Measurements from ENCODE around the gene DAPL1. TPM values are rescaled to one million over a fixed set of nuclear protein-coding genes. Genes with fewer than 3 reads are reported as not detected.

Gene DAPL1
- total RNA-seq, 1 donor from 2014 or later: not detected

DNA sequence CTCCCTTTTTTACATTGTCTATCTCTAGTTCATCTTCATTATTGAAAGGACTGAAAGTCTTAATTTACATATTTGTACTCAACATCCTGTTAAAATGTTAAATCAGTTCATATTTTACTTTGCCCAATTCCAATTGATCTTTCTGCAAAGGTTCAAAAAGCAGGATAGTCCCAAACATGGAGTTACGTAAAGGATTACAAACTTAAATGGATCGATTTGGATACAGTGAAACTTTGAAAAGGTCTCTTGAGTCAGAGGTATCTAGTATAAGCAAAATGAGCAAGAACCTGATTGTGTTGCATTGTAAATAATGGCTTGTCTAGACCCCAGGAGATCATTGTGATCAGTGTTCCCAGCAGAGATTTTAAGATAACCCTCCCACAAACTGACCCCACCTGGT lies 4.1 kb downstream of the DAPL1 start:
- Mint-ChIP-seq H3K36me3 (ENCODE audit: low read depth) (no peaks in the 10 kb centered on the region), H3K4me3 (no peak overlapping the region), H3K9me3 (no peaks in the 10 kb centered on the region), H3K27ac (ENCODE audit: unreplicated experiment) (no peak overlapping the region), H3K4me1 (no peaks in the 10 kb centered on the region), H3K27me3 (ENCODE audit: low read depth) (peaks cover 3% of the 10 kb centered on the region)
- TF ChIP-seq, protein P1, sequence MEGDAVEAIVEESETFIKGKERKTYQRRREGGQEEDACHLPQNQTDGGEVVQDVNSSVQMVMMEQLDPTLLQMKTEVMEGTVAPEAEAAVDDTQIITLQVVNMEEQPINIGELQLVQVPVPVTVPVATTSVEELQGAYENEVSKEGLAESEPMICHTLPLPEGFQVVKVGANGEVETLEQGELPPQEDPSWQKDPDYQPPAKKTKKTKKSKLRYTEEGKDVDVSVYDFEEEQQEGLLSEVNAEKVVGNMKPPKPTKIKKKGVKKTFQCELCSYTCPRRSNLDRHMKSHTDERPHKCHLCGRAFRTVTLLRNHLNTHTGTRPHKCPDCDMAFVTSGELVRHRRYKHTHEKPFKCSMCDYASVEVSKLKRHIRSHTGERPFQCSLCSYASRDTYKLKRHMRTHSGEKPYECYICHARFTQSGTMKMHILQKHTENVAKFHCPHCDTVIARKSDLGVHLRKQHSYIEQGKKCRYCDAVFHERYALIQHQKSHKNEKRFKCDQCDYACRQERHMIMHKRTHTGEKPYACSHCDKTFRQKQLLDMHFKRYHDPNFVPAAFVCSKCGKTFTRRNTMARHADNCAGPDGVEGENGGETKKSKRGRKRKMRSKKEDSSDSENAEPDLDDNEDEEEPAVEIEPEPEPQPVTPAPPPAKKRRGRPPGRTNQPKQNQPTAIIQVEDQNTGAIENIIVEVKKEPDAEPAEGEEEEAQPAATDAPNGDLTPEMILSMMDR (conservative IDR thresholded peaks at IDR 0.05): no peak
- no peak for DNase-seq (ENCODE audit: low read depth, low spot score)

DNA sequence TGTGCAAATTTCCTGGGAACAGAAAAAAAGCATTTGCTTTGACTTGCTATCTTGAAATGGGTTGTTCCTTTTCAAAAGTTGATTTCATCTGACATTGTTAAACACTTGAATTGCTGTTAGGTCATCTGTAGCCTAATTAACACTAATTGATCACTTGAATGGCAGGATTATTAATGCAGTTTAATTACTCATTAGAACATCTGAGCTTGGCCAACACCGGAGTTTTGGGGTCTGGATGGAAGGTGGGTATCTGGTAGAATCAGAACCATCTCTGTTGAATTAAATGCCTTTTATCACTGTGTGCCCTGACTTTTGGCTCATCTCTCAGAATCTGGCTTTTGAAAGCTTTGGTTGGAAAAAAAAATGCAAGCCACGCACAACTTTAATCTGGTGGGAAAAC lies 8.4 kb downstream of the DAPL1 start:
- Mint-ChIP-seq H3K36me3 (ENCODE audit: low read depth) (no peaks in the 10 kb centered on the region), H3K4me1 (peaks cover 7% of the 10 kb centered on the region), H3K4me3 (no peak overlapping the region), H3K27me3 (ENCODE audit: low read depth) (no peaks in the 10 kb centered on the region), H3K9me3 (no peaks in the 10 kb centered on the region), H3K27ac (ENCODE audit: unreplicated experiment) (no peak overlapping the region)
- TF ChIP-seq, protein P1 (conservative IDR thresholded peaks at IDR 0.05): no peak
- DNase-seq (ENCODE audit: low read depth, low spot score): no peak

DNA sequence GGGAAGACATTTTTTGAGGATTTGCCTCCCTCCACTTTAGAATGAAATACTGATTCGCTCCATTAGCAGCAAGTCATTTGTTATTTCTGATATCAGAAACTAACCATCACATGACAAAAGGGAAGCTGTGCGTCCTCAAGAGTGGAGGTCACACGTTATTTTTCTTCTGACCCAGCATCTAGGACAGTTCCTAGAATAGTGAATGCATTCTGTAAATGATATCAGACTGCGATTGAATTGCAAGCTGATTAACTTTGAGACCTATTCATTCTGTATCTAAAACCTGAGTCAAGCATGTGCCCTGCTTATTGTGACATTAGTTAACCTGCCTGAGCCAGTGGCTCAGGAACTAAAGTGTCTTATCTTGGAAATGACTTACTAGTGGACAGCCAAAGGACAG lies 10.1 kb downstream of the DAPL1 start:
- Mint-ChIP-seq H3K36me3 (ENCODE audit: low read depth) (no peaks in the 10 kb centered on the region), H3K27ac (ENCODE audit: unreplicated experiment) (no peak overlapping the region), H3K9me3 (no peaks in the 10 kb centered on the region), H3K27me3 (ENCODE audit: low read depth) (no peaks in the 10 kb centered on the region), H3K4me1 (peaks cover 7% of the 10 kb centered on the region), H3K4me3 (no peak overlapping the region)
- TF ChIP-seq, protein P1 (conservative IDR thresholded peaks at IDR 0.05): no peak
- no peak for DNase-seq (ENCODE audit: low read depth, low spot score)

DNA sequence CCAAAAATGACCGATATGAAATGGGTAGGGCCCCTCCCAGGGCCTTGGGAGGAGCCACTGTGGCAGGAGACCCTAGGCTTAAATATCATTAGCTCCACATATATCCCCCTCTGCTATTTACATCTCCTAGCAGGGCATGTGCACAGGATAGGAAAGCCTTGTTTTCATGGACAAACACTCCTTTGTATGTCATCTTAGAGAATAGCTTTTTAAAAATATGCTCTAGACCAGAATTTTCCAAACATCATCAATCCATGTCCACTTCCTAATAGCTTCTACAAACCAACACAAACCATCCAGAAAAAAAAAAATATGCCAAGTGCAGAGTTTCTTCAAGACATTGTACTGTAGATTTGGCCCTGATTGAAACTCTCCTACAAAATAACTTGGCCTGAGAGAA lies 10.8 kb downstream of the DAPL1 start:
- TF ChIP-seq, protein P1 (conservative IDR thresholded peaks at IDR 0.05): no peak
- no peak overlapping the region for H3K27ac Mint-ChIP-seq (ENCODE audit: unreplicated experiment)
- H3K4me1 Mint-ChIP-seq: peaks cover 7% of the 10 kb centered on the region
- H3K27me3 Mint-ChIP-seq (ENCODE audit: low read depth): peaks cover 5% of the 10 kb centered on the region
- no peaks in the 10 kb centered on the region for H3K9me3 Mint-ChIP-seq
- DNase-seq (ENCODE audit: low read depth, low spot score): no peak
- H3K36me3 Mint-ChIP-seq (ENCODE audit: low read depth): no peaks in the 10 kb centered on the region
- no peak overlapping the region for H3K4me3 Mint-ChIP-seq

DNA sequence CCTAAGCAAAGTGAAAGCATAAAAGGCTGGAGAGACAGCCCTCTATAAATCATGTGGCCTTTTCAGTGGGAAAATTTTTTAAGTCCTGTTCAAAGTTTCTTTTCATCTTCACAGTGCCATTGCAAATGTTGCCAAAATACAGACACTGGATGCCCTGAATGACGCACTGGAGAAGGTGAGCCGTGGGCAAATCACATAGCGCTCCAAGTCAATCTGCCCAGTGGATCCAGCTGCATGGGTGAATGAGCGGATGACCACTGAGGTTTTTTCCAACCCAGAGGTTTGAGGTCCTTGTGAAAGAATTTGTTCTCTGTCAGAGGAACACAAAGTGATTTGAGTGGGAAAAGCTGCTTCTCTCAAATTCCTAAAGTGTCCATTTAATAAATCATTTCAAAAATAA lies 11.8 kb downstream of the DAPL1 start:
- Mint-ChIP-seq H3K9me3 (no peaks in the 10 kb centered on the region), H3K4me3 (no peak overlapping the region), H3K36me3 (ENCODE audit: low read depth) (no peaks in the 10 kb centered on the region), H3K27ac (ENCODE audit: unreplicated experiment) (no peak overlapping the region), H3K27me3 (ENCODE audit: low read depth) (peaks cover 10% of the 10 kb centered on the region), H3K4me1 (peaks cover 7% of the 10 kb centered on the region)
- TF ChIP-seq, protein P1 (conservative IDR thresholded peaks at IDR 0.05): no peak
- DNase-seq (ENCODE audit: low read depth, low spot score): no peak

DNA sequence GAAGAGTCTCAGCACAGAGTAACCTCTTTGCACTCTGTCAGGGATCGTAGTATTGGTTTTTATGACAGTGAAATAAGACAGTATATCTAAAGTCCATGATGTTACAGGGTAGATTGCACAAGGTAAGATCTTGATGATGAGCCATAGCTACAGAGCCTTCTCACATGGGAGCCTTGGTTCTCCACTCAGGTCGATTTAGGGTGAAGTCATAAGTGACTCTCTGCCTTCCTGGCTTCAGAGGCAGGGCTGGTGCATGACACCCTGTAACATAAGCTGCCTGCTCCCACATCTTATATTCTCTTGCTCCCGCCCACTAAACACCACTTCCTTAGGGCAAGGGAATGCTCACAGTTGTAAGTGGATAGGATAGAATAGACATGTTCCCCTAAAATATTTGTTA lies 13.3 kb downstream of the DAPL1 start:
- H3K36me3 Mint-ChIP-seq (ENCODE audit: low read depth): no peaks in the 10 kb centered on the region
- no peak for DNase-seq (ENCODE audit: low read depth, low spot score)
- peaks cover 10% of the 10 kb centered on the region for H3K27me3 Mint-ChIP-seq (ENCODE audit: low read depth)
- no peak overlapping the region for H3K4me3 Mint-ChIP-seq
- peaks cover 7% of the 10 kb centered on the region for H3K4me1 Mint-ChIP-seq
- TF ChIP-seq, protein P1 (conservative IDR thresholded peaks at IDR 0.05): no peak
- H3K9me3 Mint-ChIP-seq: no peaks in the 10 kb centered on the region
- no peak overlapping the region for H3K27ac Mint-ChIP-seq (ENCODE audit: unreplicated experiment)
